Measurements from ENCODE around the gene NPAT. TPM values are rescaled to one million over a fixed set of nuclear protein-coding genes. Genes with fewer than 3 reads are reported as not detected.

Gene NPAT
- total and polyA plus RNA-seq, 9 of the 15 experiments (the other 6 are each of a cell fraction or from before 2014, with no cell fraction given), result 8.8 to 30.0 (median 22.1) TPM

DNA sequence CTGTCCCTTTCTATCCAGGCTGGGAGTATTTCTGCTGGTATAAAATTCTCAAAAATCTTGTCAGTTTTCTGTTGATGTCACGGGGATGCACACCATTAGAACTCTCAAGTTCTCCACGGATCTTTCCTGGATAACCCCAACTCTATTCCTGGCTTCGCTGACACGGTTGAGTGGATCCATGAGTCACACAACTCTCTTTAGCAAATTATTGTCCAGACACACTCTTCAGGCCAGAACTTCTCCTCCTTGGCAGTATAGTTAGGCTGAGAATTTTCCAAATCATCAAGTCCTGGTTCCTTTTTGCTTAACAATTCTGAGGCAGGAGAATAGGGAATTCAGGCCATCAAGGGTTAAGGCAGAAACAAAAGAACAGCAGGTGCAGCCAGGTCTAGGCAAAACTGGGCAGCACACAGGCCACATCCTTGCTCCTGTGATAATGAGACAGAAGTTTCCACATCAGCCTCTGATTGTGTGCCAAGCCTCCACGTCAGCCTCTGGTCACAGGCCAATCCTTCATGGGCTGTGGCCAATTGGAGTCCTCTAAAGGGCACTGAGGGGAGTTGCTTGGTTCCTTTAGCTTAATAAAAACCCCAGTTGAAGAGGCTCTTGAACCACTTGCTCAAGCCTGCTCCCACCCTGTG is 106.8 kb downstream of the NPAT start:
- H3K9ac ChIP-seq (ENCODE audit: insufficient read depth in 1 of 2, low read depth in 2 of 2, low read length in 2 of 2), result no peak overlapping the region
- H3K9me1 ChIP-seq (ENCODE audit: control insufficient read depth, insufficient read depth, low read length), result no peaks in the 10 kb centered on the region
- no peaks in the 10 kb centered on the region for H3K36me3 ChIP-seq (ENCODE audit: control insufficient read depth, insufficient read depth, low read length)
- no peak overlapping the region for H3K4me2 ChIP-seq (ENCODE audit: insufficient read depth, low read length)
- peak; percentile 19 for FAIRE-seq
- intact Hi-C loops (cut with micrococcal nuclease), result no loop called here
- no peak overlapping the region for H3K27ac ChIP-seq (ENCODE audit: extremely low read depth, low read depth, low read length)
- H3K4me1 ChIP-seq (replicated peaks in 1 of 2; ENCODE audit: control insufficient read depth in 2 of 2, insufficient read depth in 2 of 2, low read length in 2 of 2), result peaks cover 0 to 2% of the 10 kb centered on the region in 2 experiments; a peak in 1 of 5 replicates
- H3K79me2 ChIP-seq (ENCODE audit: control insufficient read depth, insufficient read depth, low read length), result no peaks in the 10 kb centered on the region
- in situ Hi-C loops (cut with MboI), result no loop called here
- 18% methylated on average over 5 of the region's 5 CpGs for WGBS (ENCODE audit: insufficient coverage, low coverage, missing lambda C conversion rate)
- H3K9me3 ChIP-seq (replicated peaks; ENCODE audit: control insufficient read depth, insufficient read depth, low read depth, low read length), result no peaks in the 10 kb centered on the region
- ChIA-PET POLR2A (no interaction called here), CTCF (ENCODE audit: low intra/inter-chr PET ratio) (no interaction called here)
- no peak overlapping the region for H2AFZ ChIP-seq (ENCODE audit: low read depth, low read length)
- H3K27me3 ChIP-seq (ENCODE audit: control insufficient read depth in 2 of 2, insufficient read depth in 2 of 2, low read length in 2 of 2), result no peaks in the 10 kb centered on the region
- no peak for DNase-seq (ENCODE audit: extremely low read depth in 1 of 4, low spot score in 3 of 4)
- ATAC-seq, result peak; percentile 25; the same call in 2 of the 3 replicates
- H4K20me1 ChIP-seq (replicated peaks; ENCODE audit: control insufficient read depth, insufficient read depth, low read length), result no peaks in the 10 kb centered on the region
- BruUV-seq (replicated peaks), result no TSS peak
- H3K4me3 ChIP-seq, result no peak overlapping the region
- TF ChIP-seq ZNF717 (CRISPR knock-in tag; IDR thresholded peaks at IDR 0.05), result no peak
- no peak for TF ChIP-seq ZNF785 (CRISPR knock-in tag; IDR thresholded peaks at IDR 0.05)
- TF ChIP-seq ZNF707 (CRISPR knock-in tag; conservative IDR thresholded peaks at IDR 0.05), result no peak
- no peak for TF ChIP-seq FOXM1 (IDR thresholded peaks at IDR 0.05; ENCODE audit: low read depth)
- TF ChIP-seq FOXM1 (CRISPR knock-in tag; IDR thresholded peaks at IDR 0.05; ENCODE audit: low read depth), result no peak
- TF ChIP-seq CAMTA2 (CRISPR knock-in tag; conservative IDR thresholded peaks at IDR 0.05), result no peak
- TF ChIP-seq, protein P1, sequence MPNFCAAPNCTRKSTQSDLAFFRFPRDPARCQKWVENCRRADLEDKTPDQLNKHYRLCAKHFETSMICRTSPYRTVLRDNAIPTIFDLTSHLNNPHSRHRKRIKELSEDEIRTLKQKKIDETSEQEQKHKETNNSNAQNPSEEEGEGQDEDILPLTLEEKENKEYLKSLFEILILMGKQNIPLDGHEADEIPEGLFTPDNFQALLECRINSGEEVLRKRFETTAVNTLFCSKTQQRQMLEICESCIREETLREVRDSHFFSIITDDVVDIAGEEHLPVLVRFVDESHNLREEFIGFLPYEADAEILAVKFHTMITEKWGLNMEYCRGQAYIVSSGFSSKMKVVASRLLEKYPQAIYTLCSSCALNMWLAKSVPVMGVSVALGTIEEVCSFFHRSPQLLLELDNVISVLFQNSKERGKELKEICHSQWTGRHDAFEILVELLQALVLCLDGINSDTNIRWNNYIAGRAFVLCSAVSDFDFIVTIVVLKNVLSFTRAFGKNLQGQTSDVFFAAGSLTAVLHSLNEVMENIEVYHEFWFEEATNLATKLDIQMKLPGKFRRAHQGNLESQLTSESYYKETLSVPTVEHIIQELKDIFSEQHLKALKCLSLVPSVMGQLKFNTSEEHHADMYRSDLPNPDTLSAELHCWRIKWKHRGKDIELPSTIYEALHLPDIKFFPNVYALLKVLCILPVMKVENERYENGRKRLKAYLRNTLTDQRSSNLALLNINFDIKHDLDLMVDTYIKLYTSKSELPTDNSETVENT (CRISPR knock-in tag; IDR thresholded peaks at IDR 0.05), result no peak
- TF ChIP-seq TEAD1 (CRISPR knock-in tag; IDR thresholded peaks at IDR 0.05), result no peak
- no peak for TF ChIP-seq IFI16 (CRISPR knock-in tag; IDR thresholded peaks at IDR 0.05)
- TF ChIP-seq RNF2 (IDR thresholded peaks at IDR 0.05), result no peak
- no peak for TF ChIP-seq ZNF140 (CRISPR knock-in tag; IDR thresholded peaks at IDR 0.05)
- no peak for TF ChIP-seq RBM14 (IDR thresholded peaks at IDR 0.05; ENCODE audit: borderline replicate concordance, insufficient read depth, low read depth, low read length)
- TF ChIP-seq SMC3 (conservative IDR thresholded peaks at IDR 0.05; ENCODE audit: insufficient read depth, low read depth, low read length), result no peak
- TF ChIP-seq NFIC (IDR thresholded peaks at IDR 0.05), result 0 out of 2 replicates have a peak, but pooled peaks have one; percentile 5
- TF ChIP-seq FOSL1 (tag; conservative IDR thresholded peaks at IDR 0.05), result peak; percentile 28; the same call in 1 of the 2 replicates
- TF ChIP-seq SAP30 (IDR thresholded peaks at IDR 0.05; ENCODE audit: borderline replicate concordance, insufficient read depth, low read depth, low read length, poor library complexity, severe bottlenecking), result no peak
- TF ChIP-seq KLF16 (IDR thresholded peaks at IDR 0.05), result no peak
- no peak for TF ChIP-seq SOX6 (IDR thresholded peaks at IDR 0.05)

Measured in K562 (cell line).